ENCODE measurements around the gene PLEKHB2.
A peak's percentile ranks its signal among the peaks of the same experiment; 100 is the strongest.
"Not testable (repeated sequence)": the region's sequence is repeated elsewhere in the genome, so short reads cannot be mapped to it uniquely, and the experiment has no call there.

PLEKHB2 gene

GRCh38 chr2:131154647-131155046, 49.5 kb downstream of the PLEKHB2 start:
- H2AFZ ChIP-seq (ENCODE audit: low read length) = peak overlapping the region; percentile 76
- peak overlapping the region; percentile 54 for H2BK15ac ChIP-seq (ENCODE audit: low read length)
- H4K8ac ChIP-seq (ENCODE audit: low read depth, low read length) = peak overlapping the region; percentile 29
- no peak overlapping the region for H3K9ac ChIP-seq (ENCODE audit: low read depth, low read length, poor library complexity)
- peaks cover 3 to 6% of the 10 kb centered on the region in 2 donors for H3K4me1 ChIP-seq (ENCODE audit: control insufficient read depth in 2 of 2, insufficient read depth in 1 of 2, low read depth in 1 of 2, low read length in 2 of 2)
- no peak overlapping the region for H3K4ac ChIP-seq (ENCODE audit: low read length)
- H3K23ac ChIP-seq (ENCODE audit: low read depth, low read length, poor library complexity) = peak overlapping the region; percentile 2
- peak overlapping the region; percentile 92 for H3K14ac ChIP-seq (ENCODE audit: low read length)
- peaks cover 5 to 11% of the 10 kb centered on the region in 2 donors for H3K36me3 ChIP-seq (replicated peaks in 1 of 2; ENCODE audit: control insufficient read depth in 2 of 2, insufficient read depth in 2 of 2, low read length in 2 of 2)
- H4K91ac ChIP-seq (ENCODE audit: low read depth, low read length, poor library complexity) = no peak overlapping the region
- DNase-seq (ENCODE audit: low spot score) = no peak
- peak overlapping the region; percentile 35 for H3K18ac ChIP-seq (ENCODE audit: low read length)
- H3K79me1 ChIP-seq (ENCODE audit: low read depth, low read length) = peaks cover 1% of the 10 kb centered on the region
- no peak overlapping the region for H3K27ac ChIP-seq (replicated peaks; ENCODE audit: low read length)
- peak overlapping the region; percentile 32 for H2BK5ac ChIP-seq (ENCODE audit: low read length)
- no peak overlapping the region for H2BK120ac ChIP-seq (ENCODE audit: low read depth, low read length)
- H3K4me2 ChIP-seq (ENCODE audit: insufficient read depth, low read length, poor library complexity, severe bottlenecking) = no peak overlapping the region
- no peak overlapping the region for H3K4me3 ChIP-seq (ENCODE audit: low read length in 2 of 2)
- H3K9me3 ChIP-seq (replicated peaks in 1 of 2; ENCODE audit: control insufficient read depth in 2 of 2, insufficient read depth in 1 of 2, low read depth in 1 of 2, low read length in 2 of 2) = no peaks in the 10 kb centered on the region
- peak overlapping the region; percentile 93 for H2AK5ac ChIP-seq (ENCODE audit: low read depth, low read length)
- peak overlapping the region; percentile 52 for H2BK12ac ChIP-seq (ENCODE audit: low read length)
- H3K27me3 ChIP-seq (ENCODE audit: control insufficient read depth in 3 of 3, insufficient read depth in 3 of 3, low read depth in 1 of 3, low read length in 3 of 3) = no peaks in the 10 kb centered on the region
- WGBS, 2 donors (ENCODE audit: extremely low coverage in 2 of 2, insufficient read length in 2 of 2, insufficient replicate concordance in 1 of 2) = no CpG with 5 or more reads among the region's 23 CpGs

- no peaks in the 10 kb centered on the region for H3K27me3 ChIP-seq (ENCODE audit: control insufficient read depth in 3 of 3, insufficient read depth in 3 of 3, low read depth in 1 of 3, low read length in 3 of 3)
- H3K36me3 ChIP-seq (replicated peaks in 1 of 2; ENCODE audit: control insufficient read depth in 2 of 2, insufficient read depth in 2 of 2, low read length in 2 of 2) = peaks cover 5 to 7% of the 10 kb centered on the region in 2 donors
- no peak overlapping the region for H2BK15ac ChIP-seq (ENCODE audit: low read length)
- H3K9ac ChIP-seq (ENCODE audit: low read depth, low read length, poor library complexity) = no peak overlapping the region
- H4K91ac ChIP-seq (ENCODE audit: low read depth, low read length, poor library complexity) = no peak overlapping the region
- peaks cover 1% of the 10 kb centered on the region for H3K79me1 ChIP-seq (ENCODE audit: low read depth, low read length)
- no peak overlapping the region for H4K8ac ChIP-seq (ENCODE audit: low read depth, low read length)
- H2BK5ac ChIP-seq (ENCODE audit: low read length) = peak overlapping the region; percentile 32
- no peak overlapping the region for H3K27ac ChIP-seq (replicated peaks; ENCODE audit: low read length)
- H2BK12ac ChIP-seq (ENCODE audit: low read length) = peak overlapping the region; percentile 46
- peak overlapping the region; percentile 76 for H3K18ac ChIP-seq (ENCODE audit: low read length)
- H3K4ac ChIP-seq (ENCODE audit: low read length) = no peak overlapping the region
- peak overlapping the region; percentile 93 for H2AK5ac ChIP-seq (ENCODE audit: low read depth, low read length)
- DNase-seq (ENCODE audit: low spot score) = no peak
- no peak overlapping the region for H2AFZ ChIP-seq (ENCODE audit: low read length)
- H3K9me3 ChIP-seq (replicated peaks in 1 of 2; ENCODE audit: control insufficient read depth in 2 of 2, insufficient read depth in 1 of 2, low read depth in 1 of 2, low read length in 2 of 2) = no peaks in the 10 kb centered on the region
- H3K4me3 ChIP-seq (ENCODE audit: low read length in 2 of 2) = peak overlapping the region in 1 of 2 donors; percentile 14
- H3K4me2 ChIP-seq (ENCODE audit: insufficient read depth, low read length, poor library complexity, severe bottlenecking) = no peak overlapping the region
- WGBS, 2 donors (ENCODE audit: extremely low coverage in 2 of 2, insufficient read length in 2 of 2, insufficient replicate concordance in 1 of 2) = no CpG with 5 or more reads among the region's 46 CpGs
- peak overlapping the region; percentile 2 for H3K23ac ChIP-seq (ENCODE audit: low read depth, low read length, poor library complexity)
- peaks cover 3 to 6% of the 10 kb centered on the region in 2 donors for H3K4me1 ChIP-seq (ENCODE audit: control insufficient read depth in 2 of 2, insufficient read depth in 1 of 2, low read depth in 1 of 2, low read length in 2 of 2)
- no peak overlapping the region for H3K14ac ChIP-seq (ENCODE audit: low read length)
- H2BK120ac ChIP-seq (ENCODE audit: low read depth, low read length) = no peak overlapping the region
Measured at GRCh38 chr2:131155208-131155855, 50.2 kb downstream of the PLEKHB2 start.

DNA sequence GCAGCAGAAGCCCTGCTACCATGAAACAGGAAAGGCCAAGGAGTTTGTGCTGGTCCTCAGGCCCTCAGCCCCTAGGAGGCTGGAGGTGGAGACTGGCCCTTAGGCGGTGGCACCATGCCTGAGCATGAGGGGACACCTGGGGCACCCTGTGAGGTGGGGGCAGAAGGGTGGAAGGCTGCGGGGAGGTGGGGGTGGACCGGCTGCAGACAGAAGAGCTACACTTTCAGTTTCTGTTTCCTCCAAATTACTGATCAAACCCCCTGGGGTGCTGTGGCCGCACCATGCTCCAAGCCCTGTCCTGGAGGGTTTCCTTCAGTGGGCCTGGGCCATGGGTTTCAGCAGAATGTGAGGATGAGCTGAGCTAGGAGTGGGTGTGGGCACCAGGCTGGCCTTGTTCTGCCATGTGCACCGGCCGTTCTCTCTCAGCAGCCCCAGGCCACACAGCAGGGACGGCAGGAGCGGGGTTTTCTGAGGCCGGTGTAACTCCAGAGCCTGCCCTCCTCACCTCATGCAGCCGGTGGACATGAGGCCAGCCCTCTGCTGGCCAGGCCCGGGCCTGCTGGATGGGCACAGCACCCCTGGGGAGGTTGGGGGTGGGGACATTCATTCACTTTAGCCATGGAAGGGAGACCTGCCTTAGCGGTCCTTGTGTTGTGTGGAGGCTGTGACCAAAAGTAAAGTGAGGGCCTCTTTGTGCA, 51.5 kb downstream of the PLEKHB2 start:
- H3K9me3 ChIP-seq (replicated peaks in 1 of 2; ENCODE audit: control insufficient read depth in 2 of 2, insufficient read depth in 1 of 2, low read depth in 1 of 2, low read length in 2 of 2) = no peaks in the 10 kb centered on the region
- DNase-seq (ENCODE audit: low spot score) = no peak

DNA sequence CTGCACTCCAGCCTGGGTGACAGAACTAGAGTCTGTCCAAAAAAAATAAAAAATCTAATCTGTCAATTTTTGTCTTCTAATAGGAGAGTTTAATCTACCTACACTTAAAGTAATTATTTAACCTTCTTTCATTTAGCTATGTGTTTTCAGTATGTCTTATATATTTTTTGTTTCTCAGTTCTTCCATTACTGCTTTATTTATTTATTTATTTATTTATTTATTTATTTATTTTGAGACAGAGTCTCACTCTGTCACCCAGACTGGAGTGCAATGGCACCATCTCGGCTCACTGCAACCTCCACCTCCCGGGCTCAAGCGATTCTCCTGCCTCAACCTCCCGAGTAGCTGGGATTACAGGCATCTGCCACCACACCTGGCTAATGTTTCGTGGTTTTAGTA, 60.4 kb downstream of the PLEKHB2 start:
- H2BK12ac ChIP-seq (ENCODE audit: low read length); H3K27me3 ChIP-seq (ENCODE audit: control insufficient read depth in 3 of 3, insufficient read depth in 3 of 3, low read depth in 1 of 3, low read length in 3 of 3); H2AFZ ChIP-seq (ENCODE audit: low read length); H2AK5ac ChIP-seq (ENCODE audit: low read depth, low read length); H3K4me2 ChIP-seq (ENCODE audit: insufficient read depth, low read length, poor library complexity, severe bottlenecking); H3K23ac ChIP-seq (ENCODE audit: low read depth, low read length, poor library complexity); H3K36me3 ChIP-seq (replicated peaks in 1 of 2; ENCODE audit: control insufficient read depth in 2 of 2, insufficient read depth in 2 of 2, low read length in 2 of 2); H2BK15ac ChIP-seq (ENCODE audit: low read length); H3K9me3 ChIP-seq (replicated peaks in 1 of 2; ENCODE audit: control insufficient read depth in 2 of 2, insufficient read depth in 1 of 2, low read depth in 1 of 2, low read length in 2 of 2); H3K4ac ChIP-seq (ENCODE audit: low read length); H4K8ac ChIP-seq (ENCODE audit: low read depth, low read length); H3K4me1 ChIP-seq (ENCODE audit: control insufficient read depth in 2 of 2, insufficient read depth in 1 of 2, low read depth in 1 of 2, low read length in 2 of 2); H3K18ac ChIP-seq (ENCODE audit: low read length); DNase-seq (ENCODE audit: low spot score); H4K91ac ChIP-seq (ENCODE audit: low read depth, low read length, poor library complexity); H3K9ac ChIP-seq (ENCODE audit: low read depth, low read length, poor library complexity); H3K4me3 ChIP-seq (ENCODE audit: low read length in 2 of 2); H3K14ac ChIP-seq (ENCODE audit: low read length); H3K79me1 ChIP-seq (ENCODE audit: low read depth, low read length); H2BK120ac ChIP-seq (ENCODE audit: low read depth, low read length); H3K27ac ChIP-seq (replicated peaks; ENCODE audit: low read length); H2BK5ac ChIP-seq (ENCODE audit: low read length): not testable (repeated sequence)
- WGBS, 2 donors (ENCODE audit: extremely low coverage in 2 of 2, insufficient read length in 2 of 2, insufficient replicate concordance in 1 of 2) = no CpG with 5 or more reads among the region's 5 CpGs

More for the DNA sequence above, 51.5 kb downstream of the PLEKHB2 start:
- no CpG with 5 or more reads among the region's 12 CpGs for WGBS, 2 donors (ENCODE audit: extremely low coverage in 2 of 2, insufficient read length in 2 of 2, insufficient replicate concordance in 1 of 2)
- H2AK5ac ChIP-seq (ENCODE audit: low read depth, low read length) = peak overlapping the region; percentile 93
- H3K36me3 ChIP-seq (replicated peaks in 1 of 2; ENCODE audit: control insufficient read depth in 2 of 2, insufficient read depth in 2 of 2, low read length in 2 of 2) = no peaks in the 10 kb centered on the region
- no peak overlapping the region for H3K4ac ChIP-seq (ENCODE audit: low read length)
- H3K4me3 ChIP-seq (ENCODE audit: low read length in 2 of 2) = no peak overlapping the region
- no peak overlapping the region for H2BK5ac ChIP-seq (ENCODE audit: low read length)
- H3K14ac ChIP-seq (ENCODE audit: low read length) = no peak overlapping the region
- no peak overlapping the region for H3K9ac ChIP-seq (ENCODE audit: low read depth, low read length, poor library complexity)
- H2AFZ ChIP-seq (ENCODE audit: low read length) = no peak overlapping the region
- peaks cover 3 to 6% of the 10 kb centered on the region in 2 donors for H3K4me1 ChIP-seq (ENCODE audit: control insufficient read depth in 2 of 2, insufficient read depth in 1 of 2, low read depth in 1 of 2, low read length in 2 of 2)
- no peak overlapping the region for H3K4me2 ChIP-seq (ENCODE audit: insufficient read depth, low read length, poor library complexity, severe bottlenecking)
- H3K18ac ChIP-seq (ENCODE audit: low read length) = peak overlapping the region; percentile 87
- H3K79me1 ChIP-seq (ENCODE audit: low read depth, low read length) = peaks cover 1% of the 10 kb centered on the region
- H4K8ac ChIP-seq (ENCODE audit: low read depth, low read length) = no peak overlapping the region
- H2BK15ac ChIP-seq (ENCODE audit: low read length) = no peak overlapping the region
- no peak overlapping the region for H3K27ac ChIP-seq (replicated peaks; ENCODE audit: low read length)
- H3K27me3 ChIP-seq (ENCODE audit: control insufficient read depth in 3 of 3, insufficient read depth in 3 of 3, low read depth in 1 of 3, low read length in 3 of 3) = no peaks in the 10 kb centered on the region
- peak overlapping the region; percentile 63 for H2BK12ac ChIP-seq (ENCODE audit: low read length)
- peak overlapping the region; percentile 73 for H3K23ac ChIP-seq (ENCODE audit: low read depth, low read length, poor library complexity)
- H4K91ac ChIP-seq (ENCODE audit: low read depth, low read length, poor library complexity) = peak overlapping the region; percentile 53
- no peak overlapping the region for H2BK120ac ChIP-seq (ENCODE audit: low read depth, low read length)
